Measurements from ENCODE around the gene SORT1.
"Not testable (repeated sequence)": the region's sequence is repeated elsewhere in the genome, so short reads cannot be mapped to it uniquely, and the experiment has no call there.

SORT1 gene

GRCh38 chr1:109379422-109379821, 18.3 kb downstream of the SORT1 start:
- no peak for DNase-seq

GRCh38 chr1:109377698-109378097, 20.0 kb downstream of the SORT1 start:
- DNase-seq, result no peak

DNA sequence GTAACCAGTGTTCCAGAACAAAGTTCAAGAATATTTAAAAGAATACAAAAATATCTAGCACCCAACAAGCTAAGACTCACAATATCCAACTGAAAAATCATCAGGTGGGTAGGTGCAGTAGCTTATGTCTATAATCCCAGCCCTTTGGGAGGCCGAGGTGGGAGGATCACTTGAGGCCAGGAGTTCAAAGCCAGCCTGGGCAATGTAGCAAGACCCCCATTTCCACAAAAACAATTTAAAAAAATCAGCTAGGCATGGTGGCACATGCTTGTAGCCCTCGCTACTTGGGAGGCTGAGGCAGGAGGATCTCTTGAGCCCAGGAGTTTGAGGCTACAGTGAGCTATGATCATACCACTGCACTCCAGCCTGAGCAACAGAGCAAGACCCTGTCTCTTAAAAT, 24.0 kb downstream of the SORT1 start:
- not testable (repeated sequence) for DNase-seq

- DNase-seq, result no peak
These were observed 24.6 kb downstream of the SORT1 start for GRCh38 chr1:109373126-109373525.

- no peak for DNase-seq
These were observed 25.4 kb downstream of the SORT1 start for GRCh38 chr1:109372281-109372680.

GRCh38 chr1:109371341-109371739, 26.4 kb downstream of the SORT1 start:
- DNase-seq, result peak; percentile 30

DNA sequence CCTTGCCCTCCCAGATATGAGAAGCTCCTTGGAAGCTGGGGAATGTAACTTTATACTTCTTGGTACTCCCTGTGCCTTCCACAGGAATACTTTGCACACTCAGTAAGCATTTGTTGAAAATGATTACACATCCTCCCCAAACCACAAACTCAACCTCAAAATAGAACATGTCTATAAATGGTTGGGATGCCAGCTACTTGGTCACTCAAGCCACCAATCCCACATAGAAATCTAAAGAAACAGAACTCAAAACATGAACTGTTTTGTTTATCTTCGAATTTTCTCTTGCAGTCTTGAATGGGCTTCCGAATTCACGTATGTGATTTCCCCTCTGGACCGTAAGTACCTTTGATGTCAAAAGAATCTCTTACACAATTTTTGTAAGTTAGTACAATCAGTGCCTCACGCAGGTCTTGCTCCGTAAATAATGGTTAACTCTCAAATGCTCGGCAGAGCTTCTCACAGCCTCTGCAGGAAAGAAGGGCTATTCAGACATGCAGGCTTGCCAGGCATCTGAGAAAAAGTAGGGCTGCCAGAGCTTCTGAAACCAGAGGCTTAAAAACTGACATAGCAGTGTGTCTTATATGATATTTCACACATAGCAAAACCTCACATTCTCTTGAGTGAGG, 26.9 kb downstream of the SORT1 start:
- no peak for DNase-seq

DNA sequence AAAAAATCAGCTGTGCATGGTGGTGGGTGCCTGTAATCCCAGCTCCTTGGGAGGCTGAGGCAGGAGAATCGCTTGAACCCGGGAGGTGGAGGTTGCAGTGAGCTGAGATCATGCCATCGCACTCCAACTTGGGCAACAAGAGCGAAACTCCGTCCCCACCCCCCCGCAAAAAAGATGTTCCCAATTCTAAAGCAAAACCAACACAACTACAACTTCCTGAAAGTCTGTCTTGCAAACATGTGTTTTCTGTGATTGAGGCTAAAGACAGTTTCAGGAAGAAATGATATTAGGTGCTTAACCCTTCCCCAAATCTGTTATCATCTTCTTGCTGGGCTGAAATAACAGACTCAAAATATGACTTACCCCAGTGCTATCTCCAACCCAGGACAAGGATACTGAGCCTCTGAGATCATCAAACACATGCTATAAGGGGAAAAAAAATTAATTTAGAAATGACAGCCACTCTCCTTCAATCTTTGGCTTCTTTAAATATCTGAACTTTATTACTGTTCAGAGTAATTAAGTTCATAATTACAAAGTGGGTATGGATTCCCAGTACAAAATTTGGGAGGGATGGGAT, 28.5 kb downstream of the SORT1 start:
- DNase-seq, result no peak

GRCh38 chr1:109368464-109368863, 29.3 kb downstream of the SORT1 start:
- no peak for DNase-seq

- DNase-seq, result no peak
These were observed 30.1 kb downstream of the SORT1 start for GRCh38 chr1:109367626-109368025.

DNA sequence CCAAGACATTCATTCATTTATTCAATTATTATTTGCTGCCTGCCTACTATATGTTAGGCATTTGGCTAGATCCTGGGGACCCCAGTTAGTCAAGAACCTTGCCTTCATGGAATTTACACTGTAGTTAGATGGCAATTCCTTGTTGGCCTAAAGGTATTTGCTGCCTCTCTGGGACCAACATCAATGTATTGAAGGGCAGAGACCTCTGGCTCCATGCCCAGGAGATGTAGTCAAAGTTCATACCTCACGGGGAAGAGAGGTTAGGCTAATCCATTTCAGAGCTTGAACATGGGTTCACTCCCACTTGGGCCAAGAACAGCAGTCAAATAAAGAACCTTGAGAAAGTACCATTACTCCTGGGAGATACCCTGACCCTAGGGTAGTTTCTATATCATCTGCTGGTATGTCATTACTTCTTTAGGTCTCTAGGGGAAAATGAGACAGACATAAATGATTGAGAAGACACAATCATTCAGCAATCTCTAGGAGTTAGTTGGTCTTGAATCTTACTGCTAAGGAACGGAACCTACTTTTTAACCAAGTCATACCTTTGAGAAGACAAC, 32.0 kb downstream of the SORT1 start:
- no peak for DNase-seq

DNA sequence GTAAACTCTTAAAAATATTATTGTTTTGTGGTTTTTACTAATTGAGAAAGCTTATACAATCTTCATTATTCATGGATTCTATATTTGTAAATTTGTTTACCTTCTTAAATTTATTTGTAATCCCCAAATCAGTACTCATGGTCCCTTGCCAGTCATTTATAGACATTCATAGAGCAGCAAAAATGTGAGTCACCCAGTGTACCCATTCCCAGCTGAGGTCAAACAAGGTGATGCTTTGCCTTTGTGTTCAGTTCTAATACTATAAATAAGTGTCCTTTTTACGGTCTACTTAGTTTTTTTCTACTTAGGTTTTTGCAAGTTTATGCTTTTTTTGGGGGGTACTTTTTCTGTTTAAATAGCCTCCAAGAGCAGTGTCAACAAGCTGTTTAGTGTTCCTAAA, 36.1 kb downstream of the SORT1 start:
- DNase-seq, result no peak

GRCh38 chr1:109361069-109361468, 36.6 kb downstream of the SORT1 start:
- DNase-seq, result no peak

- no peak for DNase-seq
These were observed 40.1 kb downstream of the SORT1 start for GRCh38 chr1:109357616-109358015.

GRCh38 chr1:109356915-109357314, 40.8 kb downstream of the SORT1 start:
- DNase-seq, result no peak

GRCh38 chr1:109356505-109356904, 41.2 kb downstream of the SORT1 start:
- DNase-seq, result no peak

DNA sequence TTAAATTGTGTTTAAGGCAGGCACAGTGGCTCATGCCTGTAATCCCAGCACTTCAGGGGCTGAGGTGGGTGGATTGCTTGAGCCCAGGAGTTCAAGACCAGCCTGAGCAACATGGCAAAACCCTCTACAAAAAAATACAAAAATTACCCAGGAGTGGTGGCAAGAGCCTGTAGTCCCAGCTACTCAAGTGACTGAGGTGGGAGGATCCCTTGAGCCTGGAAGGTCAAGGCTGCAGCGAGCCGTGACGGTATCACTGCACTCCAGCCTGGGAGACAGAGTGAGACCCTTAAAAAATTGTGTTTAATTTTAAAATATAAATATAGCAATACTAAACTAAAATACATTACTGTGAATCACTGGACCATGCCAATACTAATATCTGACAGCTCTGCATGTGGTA, 42.8 kb downstream of the SORT1 start:
- no peak for DNase-seq

GRCh38 chr1:109351457-109351856, 46.3 kb downstream of the SORT1 start:
- no peak for DNase-seq

- DNase-seq, result no peak
These were observed 47.1 kb downstream of the SORT1 start for GRCh38 chr1:109350655-109351054.

- DNase-seq, result no peak
These were observed 47.5 kb downstream of the SORT1 start for GRCh38 chr1:109350182-109350581.

GRCh38 chr1:109347511-109347910, 50.2 kb downstream of the SORT1 start:
- no peak for DNase-seq

GRCh38 chr1:109341944-109342930, 55.5 kb downstream of the SORT1 start:
- DNase-seq, result no peak

GRCh38 chr1:109338608-109339007, 59.1 kb downstream of the SORT1 start:
- no peak for DNase-seq

DNA sequence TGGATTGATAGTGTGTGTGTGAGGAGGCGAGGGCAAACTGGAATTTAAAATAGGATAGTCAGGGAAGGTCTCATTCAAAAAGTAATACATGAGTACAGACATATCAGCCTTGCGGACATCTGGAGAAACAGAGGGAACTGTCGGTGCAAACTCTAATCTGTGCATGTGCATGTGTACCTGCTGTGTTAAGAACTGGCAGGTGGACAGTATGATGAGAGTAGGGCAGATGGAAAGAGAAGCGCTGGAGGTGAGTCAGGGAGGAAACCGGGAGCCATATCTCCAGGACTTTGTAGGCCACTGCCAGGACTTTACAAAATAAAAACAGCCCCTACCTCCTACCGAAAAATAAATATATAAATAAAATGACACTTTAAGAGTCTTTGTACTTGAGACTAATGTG, 59.6 kb downstream of the SORT1 start:
- DNase-seq, result no peak

Data from stimulated activated CD4-positive, alpha-beta T cell treated with anti-CD3 and anti-CD28 coated beads, Interleukin-15, amount 100 ng/mL, for 24 hours (primary cell).